Liver (tissue), 9 donors: ENCODE data around the gene PSTPIP1. TPM values are rescaled to one million over a fixed set of nuclear protein-coding genes. Genes with fewer than 3 reads are reported as not detected.

ENCODE experiments used
- DNase-seq: peaks from one replicate; pipeline ENCODE4 v3.0.0-alpha.2; 2017; ENCODE audit warnings: low spot score
- H3K27ac ChIP-seq, 2 donors: one replicate each; pipeline ENCODE4 v1.7.0; 2013; ENCODE audit warnings: inconsistent platforms in 2 of 2, low read length in 2 of 2, control low read depth in 1 of 2, low read depth in 1 of 2, mild to moderate bottlenecking in 1 of 2
- H3K27me3 ChIP-seq, 4 donors: one replicate each; pipeline versions ENCODE4 v1.6.1 to v1.7.0; 2013; ENCODE audit warnings: low read length in 3 of 4, inconsistent platforms in 1 of 4, mild to moderate bottlenecking in 1 of 4, moderate library complexity in 1 of 4; ENCODE audit not compliant: control insufficient read depth in 4 of 4, insufficient read depth in 4 of 4
- H3K36me3 ChIP-seq, 4 donors: one replicate each; pipeline versions ENCODE4 v1.6.1 to v1.7.0; 2013; ENCODE audit warnings: low read length in 3 of 4, mild to moderate bottlenecking in 3 of 4, low read depth in 1 of 4, moderate library complexity in 1 of 4; ENCODE audit not compliant: control insufficient read depth in 4 of 4, insufficient read depth in 3 of 4
- H3K4me1 ChIP-seq, 4 donors: one replicate each; pipeline versions ENCODE4 v1.6.1 to v1.7.0; 2013; ENCODE audit warnings: low read length in 3 of 4, mild to moderate bottlenecking in 3 of 4, moderate library complexity in 1 of 4; ENCODE audit not compliant: control insufficient read depth in 4 of 4, insufficient read depth in 4 of 4
- H3K4me3 ChIP-seq, 3 donors: one replicate each; pipeline versions ENCODE4 v1.6.1 to v1.7.0; 2013; ENCODE audit warnings: low read length in 3 of 3, control low read depth in 1 of 3, low read depth in 1 of 3, mild to moderate bottlenecking in 1 of 3
- H3K9ac ChIP-seq, 2 donors: one replicate each; pipeline ENCODE4 v1.7.0; 2013; ENCODE audit warnings: low read length in 2 of 2, mild to moderate bottlenecking in 2 of 2, moderate library complexity in 2 of 2, control low read depth in 1 of 2, low read depth in 1 of 2
- H3K9me3 ChIP-seq, 4 donors: one replicate each; pipeline versions ENCODE4 v1.6.1 to v1.7.0; 2013; ENCODE audit warnings: low read length in 3 of 4; ENCODE audit not compliant: control insufficient read depth in 4 of 4
- EGR1 ChIP-seq, 2 donors: IDR thresholded peaks; 2 replicates each; pipeline ENCODE4 v1.6.1; 2016 to 2018; ENCODE audit warnings: antibody characterized with exemption in 2 of 2, low read depth in 2 of 2
- FOXA2 ChIP-seq: IDR thresholded peaks from 2 replicates; pipeline ENCODE4 v1.6.1; 2016; ENCODE audit warnings: antibody characterized with exemption
- GABPA ChIP-seq, 2 donors: IDR thresholded peaks in 1 of 2; conservative IDR thresholded peaks in 1 of 2; 2 replicates each; pipeline ENCODE4 v1.6.1; 2016; ENCODE audit warnings: antibody characterized with exemption in 2 of 2, mild to moderate bottlenecking in 1 of 2, moderate library complexity in 1 of 2
- HNF4A ChIP-seq, 2 donors: conservative IDR thresholded peaks; 2 replicates each; pipeline ENCODE4 v1.6.1; 2016; ENCODE audit warnings: antibody characterized with exemption in 2 of 2, mild to moderate bottlenecking in 2 of 2
- HNF4G ChIP-seq: IDR thresholded peaks from 2 replicates; pipeline ENCODE4 v1.6.1; 2016; ENCODE audit warnings: antibody characterized with exemption
- JUND ChIP-seq, 2 donors: IDR thresholded peaks; 2 replicates each; pipeline ENCODE4 v1.6.1; 2016; ENCODE audit warnings: antibody characterized with exemption in 2 of 2
- RAD21 ChIP-seq, 2 donors: IDR thresholded peaks; 2 replicates each; pipeline ENCODE4 v1.6.1; 2016; ENCODE audit warnings: antibody characterized with exemption in 2 of 2, mild to moderate bottlenecking in 2 of 2
- RXRA ChIP-seq, 2 donors: IDR thresholded peaks; 2 replicates each; pipeline ENCODE4 v1.6.1; 2017 to 2018; ENCODE audit warnings: antibody characterized with exemption in 2 of 2, mild to moderate bottlenecking in 1 of 2
- YY1 ChIP-seq: IDR thresholded peaks from 2 replicates; pipeline ENCODE4 v1.6.1; 2016; ENCODE audit warnings: antibody characterized with exemption, mild to moderate bottlenecking
- WGBS: extraction: QIAGEN DNeasy Blood & Tissue Kit; methylation state at CpG from one replicate; pipeline ENCODE4 v1.1.7; 2013; 5-methylcytosine and 5-hydroxymethylcytosine counted together
- polyA plus RNA-seq, 2 donors: library from polyadenylated mRNA; stranded (reverse) in 1 of 2; unstranded in 1 of 2; fragments of 200-250 nt in 1 of 2; fragments of >200 nt in 1 of 2; fragmentation: Nextera tagmentation in 1 of 2; extraction: Ambion mirVana in 1 of 2; gene quantifications; one replicate each; pipeline versions ENCODE4 v1.2.1 to v1.2.3, GENCODE V29; 2013 to 2015
- total RNA-seq, 2 donors: library from RNA; depleted of rRNA; stranded (reverse); fragments of >200 nt; gene quantifications; one replicate each; pipeline ENCODE4 v1.2.3, GENCODE V29; 2014
- TF ChIP-seq, protein P1 (sequence below): fragments of 150-350 bp; IDR thresholded peaks from 2 replicates; pipeline ENCODE4 v1.5.1; 2017; ENCODE audit warnings: improper control_type of control experiment, low read depth, low read length; ENCODE audit not compliant: missing input control
- TF ChIP-seq, protein P2 (sequence below): IDR thresholded peaks from 2 replicates; pipeline ENCODE4 v1.6.1; 2016; ENCODE audit warnings: antibody characterized with exemption, mild to moderate bottlenecking
- TF ChIP-seq, protein P3 (sequence below): IDR thresholded peaks from 2 replicates; pipeline ENCODE4 v1.6.1; 2016; ENCODE audit warnings: antibody characterized with exemption
- TF ChIP-seq, protein P4 (sequence below): IDR thresholded peaks from 2 replicates; pipeline ENCODE4 v1.6.1; 2016; ENCODE audit warnings: antibody characterized with exemption
- TF ChIP-seq, protein P5 (sequence below): IDR thresholded peaks from 2 replicates; pipeline ENCODE4 v1.6.1; 2016; ENCODE audit warnings: antibody characterized with exemption
- donor health status: healthy.
- donor health status: healthy.
- donor health status: healthy.
- donor health status: healthy.
- donor health status: healthy.

The PSTPIP1 gene
- total and polyA plus RNA-seq, 4 donors: 1.1 to 4.6 (median 3.0) TPM

DNA sequence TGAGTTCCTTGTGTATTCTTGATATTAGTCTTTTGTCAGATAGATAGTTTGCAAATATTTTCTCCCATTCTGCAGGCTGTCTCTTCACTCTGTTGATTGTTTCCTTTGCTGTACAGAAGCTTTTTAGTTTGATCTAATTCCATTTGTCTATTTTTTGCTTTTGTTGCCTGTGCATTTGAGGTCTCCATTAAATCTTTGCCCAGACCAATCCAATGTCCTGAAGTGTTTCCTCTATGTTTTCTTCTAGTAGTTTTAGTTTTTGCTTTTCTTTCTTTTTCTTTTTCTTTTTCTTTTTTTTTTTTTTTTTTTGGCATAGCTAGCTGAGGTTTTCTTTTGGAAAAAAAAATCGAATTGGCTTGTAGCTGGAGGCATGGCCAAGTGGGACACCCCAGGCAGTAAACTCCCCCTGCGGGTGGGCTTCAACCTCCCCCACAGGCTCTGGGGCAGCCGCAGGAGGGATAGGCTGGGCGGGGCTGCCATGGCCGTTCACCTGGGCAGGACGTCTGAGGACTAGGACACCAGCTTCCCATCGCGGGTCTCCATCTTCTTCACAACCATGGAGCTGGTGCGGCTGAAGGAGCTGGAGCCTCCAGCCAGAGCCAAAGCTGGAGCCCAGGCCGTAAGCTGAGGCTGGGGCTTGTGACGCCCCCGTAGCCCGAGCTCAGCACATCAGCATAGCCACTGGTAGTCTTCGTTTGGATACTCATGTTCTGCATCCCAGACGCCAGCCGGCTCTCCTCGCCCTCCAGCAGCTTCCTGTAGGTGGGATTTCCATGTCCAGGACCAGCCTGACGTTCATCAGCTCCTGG, 16.2 kb upstream of the PSTPIP1 start:
- DNase-seq: no peak

More for the DNA sequence above, 16.2 kb upstream of the PSTPIP1 start:
- H3K27ac ChIP-seq: no peak overlapping the region
- H3K4me1 ChIP-seq: no peaks in the 10 kb centered on the region
- no peaks in the 10 kb centered on the region for H3K36me3 ChIP-seq
- peaks cover 0 to 2% (median 0%) of the 10 kb centered on the region in 4 donors for H3K9me3 ChIP-seq
- no peak overlapping the region for H3K4me3 ChIP-seq
- no peak overlapping the region for H3K9ac ChIP-seq
- TF ChIP-seq HNF4G (no peak), YY1 (no peak), RAD21 (IDR thresholded peaks at IDR 0.05) (no peak), EGR1 (IDR thresholded peaks at IDR 0.05; ENCODE audit: low read depth in 2 of 2) (no peak), HNF4A (conservative IDR thresholded peaks at IDR 0.05) (no peak), GABPA (IDR thresholded peaks at IDR 0.05 in 1 of 2, conservative IDR thresholded peaks at IDR 0.05 in 1 of 2) (no peak), FOXA2 (no peak), JUND (IDR thresholded peaks at IDR 0.05) (no peak), RXRA (IDR thresholded peaks at IDR 0.05) (no peak)
- TF ChIP-seq, protein P1, sequence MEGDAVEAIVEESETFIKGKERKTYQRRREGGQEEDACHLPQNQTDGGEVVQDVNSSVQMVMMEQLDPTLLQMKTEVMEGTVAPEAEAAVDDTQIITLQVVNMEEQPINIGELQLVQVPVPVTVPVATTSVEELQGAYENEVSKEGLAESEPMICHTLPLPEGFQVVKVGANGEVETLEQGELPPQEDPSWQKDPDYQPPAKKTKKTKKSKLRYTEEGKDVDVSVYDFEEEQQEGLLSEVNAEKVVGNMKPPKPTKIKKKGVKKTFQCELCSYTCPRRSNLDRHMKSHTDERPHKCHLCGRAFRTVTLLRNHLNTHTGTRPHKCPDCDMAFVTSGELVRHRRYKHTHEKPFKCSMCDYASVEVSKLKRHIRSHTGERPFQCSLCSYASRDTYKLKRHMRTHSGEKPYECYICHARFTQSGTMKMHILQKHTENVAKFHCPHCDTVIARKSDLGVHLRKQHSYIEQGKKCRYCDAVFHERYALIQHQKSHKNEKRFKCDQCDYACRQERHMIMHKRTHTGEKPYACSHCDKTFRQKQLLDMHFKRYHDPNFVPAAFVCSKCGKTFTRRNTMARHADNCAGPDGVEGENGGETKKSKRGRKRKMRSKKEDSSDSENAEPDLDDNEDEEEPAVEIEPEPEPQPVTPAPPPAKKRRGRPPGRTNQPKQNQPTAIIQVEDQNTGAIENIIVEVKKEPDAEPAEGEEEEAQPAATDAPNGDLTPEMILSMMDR: no peak
- TF ChIP-seq, protein P2, sequence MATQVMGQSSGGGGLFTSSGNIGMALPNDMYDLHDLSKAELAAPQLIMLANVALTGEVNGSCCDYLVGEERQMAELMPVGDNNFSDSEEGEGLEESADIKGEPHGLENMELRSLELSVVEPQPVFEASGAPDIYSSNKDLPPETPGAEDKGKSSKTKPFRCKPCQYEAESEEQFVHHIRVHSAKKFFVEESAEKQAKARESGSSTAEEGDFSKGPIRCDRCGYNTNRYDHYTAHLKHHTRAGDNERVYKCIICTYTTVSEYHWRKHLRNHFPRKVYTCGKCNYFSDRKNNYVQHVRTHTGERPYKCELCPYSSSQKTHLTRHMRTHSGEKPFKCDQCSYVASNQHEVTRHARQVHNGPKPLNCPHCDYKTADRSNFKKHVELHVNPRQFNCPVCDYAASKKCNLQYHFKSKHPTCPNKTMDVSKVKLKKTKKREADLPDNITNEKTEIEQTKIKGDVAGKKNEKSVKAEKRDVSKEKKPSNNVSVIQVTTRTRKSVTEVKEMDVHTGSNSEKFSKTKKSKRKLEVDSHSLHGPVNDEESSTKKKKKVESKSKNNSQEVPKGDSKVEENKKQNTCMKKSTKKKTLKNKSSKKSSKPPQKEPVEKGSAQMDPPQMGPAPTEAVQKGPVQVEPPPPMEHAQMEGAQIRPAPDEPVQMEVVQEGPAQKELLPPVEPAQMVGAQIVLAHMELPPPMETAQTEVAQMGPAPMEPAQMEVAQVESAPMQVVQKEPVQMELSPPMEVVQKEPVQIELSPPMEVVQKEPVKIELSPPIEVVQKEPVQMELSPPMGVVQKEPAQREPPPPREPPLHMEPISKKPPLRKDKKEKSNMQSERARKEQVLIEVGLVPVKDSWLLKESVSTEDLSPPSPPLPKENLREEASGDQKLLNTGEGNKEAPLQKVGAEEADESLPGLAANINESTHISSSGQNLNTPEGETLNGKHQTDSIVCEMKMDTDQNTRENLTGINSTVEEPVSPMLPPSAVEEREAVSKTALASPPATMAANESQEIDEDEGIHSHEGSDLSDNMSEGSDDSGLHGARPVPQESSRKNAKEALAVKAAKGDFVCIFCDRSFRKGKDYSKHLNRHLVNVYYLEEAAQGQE: no peak
- TF ChIP-seq, protein P3, sequence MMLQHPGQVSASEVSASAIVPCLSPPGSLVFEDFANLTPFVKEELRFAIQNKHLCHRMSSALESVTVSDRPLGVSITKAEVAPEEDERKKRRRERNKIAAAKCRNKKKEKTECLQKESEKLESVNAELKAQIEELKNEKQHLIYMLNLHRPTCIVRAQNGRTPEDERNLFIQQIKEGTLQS: no peak
- TF ChIP-seq, protein P4, sequence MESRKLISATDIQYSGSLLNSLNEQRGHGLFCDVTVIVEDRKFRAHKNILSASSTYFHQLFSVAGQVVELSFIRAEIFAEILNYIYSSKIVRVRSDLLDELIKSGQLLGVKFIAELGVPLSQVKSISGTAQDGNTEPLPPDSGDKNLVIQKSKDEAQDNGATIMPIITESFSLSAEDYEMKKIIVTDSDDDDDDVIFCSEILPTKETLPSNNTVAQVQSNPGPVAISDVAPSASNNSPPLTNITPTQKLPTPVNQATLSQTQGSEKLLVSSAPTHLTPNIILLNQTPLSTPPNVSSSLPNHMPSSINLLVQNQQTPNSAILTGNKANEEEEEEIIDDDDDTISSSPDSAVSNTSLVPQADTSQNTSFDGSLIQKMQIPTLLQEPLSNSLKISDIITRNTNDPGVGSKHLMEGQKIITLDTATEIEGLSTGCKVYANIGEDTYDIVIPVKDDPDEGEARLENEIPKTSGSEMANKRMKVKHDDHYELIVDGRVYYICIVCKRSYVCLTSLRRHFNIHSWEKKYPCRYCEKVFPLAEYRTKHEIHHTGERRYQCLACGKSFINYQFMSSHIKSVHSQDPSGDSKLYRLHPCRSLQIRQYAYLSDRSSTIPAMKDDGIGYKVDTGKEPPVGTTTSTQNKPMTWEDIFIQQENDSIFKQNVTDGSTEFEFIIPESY: no peak
- TF ChIP-seq, protein P5, sequence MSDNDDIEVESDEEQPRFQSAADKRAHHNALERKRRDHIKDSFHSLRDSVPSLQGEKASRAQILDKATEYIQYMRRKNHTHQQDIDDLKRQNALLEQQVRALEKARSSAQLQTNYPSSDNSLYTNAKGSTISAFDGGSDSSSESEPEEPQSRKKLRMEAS: no peak
- no peaks in the 10 kb centered on the region for H3K27me3 ChIP-seq
- WGBS: 89% methylated on average over 18 of the region's 18 CpGs
